Measurements from ENCODE around the gene UQCC2.

UQCC2 gene

GRCh38 chr6:33668914-33669313 lies 42.6 kb downstream of the UQCC2 start:
- TF ChIP-seq TSHZ2 (CRISPR knock-in tag; IDR thresholded peaks at IDR 0.05) (no peak), PPARA (CRISPR knock-in tag; IDR thresholded peaks at IDR 0.05; ENCODE audit: borderline replicate concordance) (no peak), SNAI2 (CRISPR knock-in tag; IDR thresholded peaks at IDR 0.05) (no peak), ZC3H10 (CRISPR knock-in tag; IDR thresholded peaks at IDR 0.05) (no peak), CSRNP3 (CRISPR knock-in tag; IDR thresholded peaks at IDR 0.05) (no peak), ARNTL (CRISPR knock-in tag; IDR thresholded peaks at IDR 0.05; ENCODE audit: borderline replicate concordance, low read depth) (no peak), CSDC2 (CRISPR knock-in tag; IDR thresholded peaks at IDR 0.05) (no peak), OSR1 (CRISPR knock-in tag; IDR thresholded peaks at IDR 0.05) (no peak), RARB (CRISPR knock-in tag; IDR thresholded peaks at IDR 0.05) (no peak), POU6F1 (CRISPR knock-in tag; IDR thresholded peaks at IDR 0.05; ENCODE audit: borderline replicate concordance, low read depth) (no peak), ESRRG (CRISPR knock-in tag; IDR thresholded peaks at IDR 0.05) (no peak)
- no peak for ATAC-seq

- TF ChIP-seq CSDC2 (CRISPR knock-in tag; IDR thresholded peaks at IDR 0.05) (no peak), PATZ1 (CRISPR knock-in tag; IDR thresholded peaks at IDR 0.05; ENCODE audit: borderline replicate concordance) (no peak), ESRRG (CRISPR knock-in tag; IDR thresholded peaks at IDR 0.05) (no peak), POU6F1 (CRISPR knock-in tag; IDR thresholded peaks at IDR 0.05; ENCODE audit: borderline replicate concordance, low read depth) (no peak), ZFP30 (CRISPR knock-in tag; IDR thresholded peaks at IDR 0.05) (no peak), PPARA (CRISPR knock-in tag; IDR thresholded peaks at IDR 0.05; ENCODE audit: borderline replicate concordance) (no peak), ZFP3 (CRISPR knock-in tag; IDR thresholded peaks at IDR 0.05) (no peak), ARNTL (CRISPR knock-in tag; IDR thresholded peaks at IDR 0.05; ENCODE audit: borderline replicate concordance, low read depth) (no peak), SNAI2 (CRISPR knock-in tag; IDR thresholded peaks at IDR 0.05) (no peak), RARB (CRISPR knock-in tag; IDR thresholded peaks at IDR 0.05) (no peak), TCF4 (CRISPR knock-in tag; IDR thresholded peaks at IDR 0.05; ENCODE audit: borderline replicate concordance) (no peak), TOX (CRISPR knock-in tag; IDR thresholded peaks at IDR 0.05; ENCODE audit: borderline replicate concordance) (no peak), ZNF70 (CRISPR knock-in tag; IDR thresholded peaks at IDR 0.05) (no peak), OSR1 (CRISPR knock-in tag; IDR thresholded peaks at IDR 0.05) (no peak), TSHZ2 (CRISPR knock-in tag; IDR thresholded peaks at IDR 0.05) (no peak), GLIS3 (CRISPR knock-in tag; IDR thresholded peaks at IDR 0.05) (no peak), ISL1 (CRISPR knock-in tag; IDR thresholded peaks at IDR 0.05) (no peak), ZNF565 (CRISPR knock-in tag; conservative IDR thresholded peaks at IDR 0.05; ENCODE audit: low read depth) (no peak), BACH2 (CRISPR knock-in tag; IDR thresholded peaks at IDR 0.05; ENCODE audit: borderline replicate concordance) (no peak), CREB5 (CRISPR knock-in tag; IDR thresholded peaks at IDR 0.05; ENCODE audit: low read depth) (no peak)
- ATAC-seq, result no peak
Measured at GRCh38 chr6:33668328-33668727, 43.2 kb downstream of the UQCC2 start.
